GM19395 (cell line): ENCODE measurements around the gene L3MBTL3.

ENCODE experiments used
- ATAC-seq: cut with Tn5 transposase; IDR thresholded peaks from one replicate; pipeline ENCODE4 v1.9.1; 2021; ENCODE audit warnings: mild to moderate bottlenecking, moderate library complexity; ENCODE audit not compliant: unreplicated experiment

Gene L3MBTL3

GRCh38 chr6:130176378-130176777 lies 158.0 kb downstream of the L3MBTL3 start:
- ATAC-seq = no peak

- no peak for ATAC-seq
These were observed 160.3 kb downstream of the L3MBTL3 start for GRCh38 chr6:130178692-130179091.

GRCh38 chr6:130182466-130182865 lies 164.1 kb downstream of the L3MBTL3 start:
- no peak for ATAC-seq

- ATAC-seq = peak; percentile 67
These were observed 165.2 kb downstream of the L3MBTL3 start for GRCh38 chr6:130183271-130184222.

DNA sequence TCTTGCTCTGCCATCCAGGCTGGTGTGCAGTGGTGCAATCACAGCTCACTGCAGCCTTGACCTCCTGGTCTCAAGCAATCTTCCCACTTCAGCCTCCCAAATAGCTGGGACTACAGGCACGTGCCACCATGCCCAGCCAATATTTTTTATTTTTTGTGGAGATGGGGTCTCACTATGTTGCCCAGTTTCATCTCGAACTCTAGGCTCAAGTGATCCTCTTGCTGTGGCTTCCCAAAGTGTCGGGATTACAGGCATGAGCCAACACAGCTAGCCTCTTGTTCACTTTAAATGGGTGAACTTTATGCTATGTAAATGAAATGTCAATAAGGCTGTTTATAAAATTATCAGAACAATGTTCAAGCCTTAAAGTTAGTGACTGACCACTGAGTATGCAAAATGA lies 167.3 kb downstream of the L3MBTL3 start:
- no peak for ATAC-seq

- no peak for ATAC-seq
These were observed 169.2 kb downstream of the L3MBTL3 start for GRCh38 chr6:130187335-130188206.

DNA sequence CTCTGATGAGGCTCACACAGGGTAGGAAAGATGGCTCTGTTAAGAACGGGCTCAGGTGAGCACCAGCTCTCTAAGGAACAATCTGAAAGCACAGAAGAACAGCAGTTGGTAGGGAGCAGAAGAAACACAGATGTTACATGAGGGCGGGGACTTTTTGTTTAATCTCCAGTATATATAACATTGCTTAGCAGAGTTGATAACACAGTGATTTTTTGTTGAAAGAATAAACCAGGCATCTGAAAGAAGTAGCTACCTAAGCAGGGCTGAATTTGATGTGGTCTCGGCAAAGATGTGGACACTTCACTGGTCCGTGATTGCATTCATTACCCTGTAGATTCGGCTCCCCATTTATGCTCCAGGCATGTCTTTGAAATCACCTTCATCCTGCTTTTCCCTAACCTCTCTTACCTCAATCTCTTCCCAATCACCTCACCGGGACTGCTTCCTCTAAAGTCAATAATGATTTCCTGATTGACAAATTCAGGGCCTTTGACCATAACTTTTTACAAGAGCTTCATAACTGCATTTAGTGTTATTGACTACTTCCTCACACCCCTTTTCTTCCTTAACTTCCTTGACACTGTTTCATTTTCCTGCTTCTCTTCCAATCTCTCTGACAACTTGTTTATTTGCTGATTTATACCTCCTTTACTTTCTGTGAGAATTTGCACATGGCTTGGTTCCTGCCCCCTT lies 170.0 kb downstream of the L3MBTL3 start:
- ATAC-seq = no peak

DNA sequence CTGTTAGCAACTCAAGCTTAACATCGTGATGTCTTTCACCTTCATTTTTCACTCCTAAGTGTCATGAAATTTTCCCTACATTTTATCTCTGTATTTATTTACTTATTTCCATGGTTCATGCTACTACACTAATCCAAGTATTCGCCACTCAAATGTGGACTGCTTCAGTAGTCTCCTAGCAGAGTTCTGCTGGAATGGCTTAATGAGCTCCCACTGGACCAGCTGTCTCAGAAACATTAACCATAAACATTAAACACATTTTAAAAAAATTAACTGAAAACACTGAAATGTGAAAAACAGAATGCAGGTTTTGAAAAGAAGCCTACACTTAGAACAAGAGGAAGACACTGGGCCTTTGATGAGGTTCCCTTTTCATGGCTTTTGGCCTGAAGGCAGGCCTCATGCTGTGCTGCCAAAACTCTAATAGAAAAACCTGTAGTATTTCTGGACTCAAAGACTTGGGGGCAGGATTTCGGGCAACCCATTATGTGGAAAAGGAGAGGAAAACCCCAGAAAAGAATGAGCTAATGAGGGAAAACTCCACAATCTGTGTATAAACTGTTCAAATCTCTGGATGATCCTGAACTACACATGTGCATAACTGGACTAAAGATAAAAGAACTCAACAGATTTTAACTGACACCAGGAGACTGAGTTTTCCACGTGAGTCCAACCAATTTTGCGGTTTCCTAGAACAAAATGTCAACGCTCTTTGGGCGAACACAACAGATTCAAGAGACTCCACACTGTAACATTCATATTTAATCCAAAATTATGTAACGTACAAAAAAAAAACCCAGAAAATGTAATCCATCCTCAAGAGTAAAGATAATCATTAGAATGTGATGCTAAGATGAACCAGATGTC lies 171.4 kb downstream of the L3MBTL3 start:
- no peak for ATAC-seq
